Esophagus squamous epithelium (tissue), 5 donors: ENCODE results near the gene TNIP3. TPM values are rescaled to one million over a fixed set of nuclear protein-coding genes. Genes with fewer than 3 reads are reported as not detected.

ENCODE experiments used
- DNase-seq: peaks from one replicate; lab custom pipeline; 2025; lab: John Stamatoyannopoulos, UW
- H3K27ac ChIP-seq, 4 donors: fragments of 200-600 bp; sonication (generic); one replicate each; pipeline ENCODE4 v1.5.1; 2016 to 2019; ENCODE audit warnings: mild to moderate bottlenecking in 1 of 4
- H3K27me3 ChIP-seq, 4 donors: fragments of 200-600 bp; sonication (generic); 1 replicate in 3 of 4; 2 replicates in 1 of 4; pipeline versions ENCODE4 v1.5.1 to v1.6.0; 2017 to 2021; ENCODE audit warnings: antibody characterized with exemption in 1 of 4
- H3K36me3 ChIP-seq, 3 donors: fragments of 200-600 bp; sonication (generic); one replicate each; pipeline ENCODE4 v1.5.1; 2016 to 2019
- H3K4me1 ChIP-seq, 3 donors: fragments of 200-600 bp; sonication (generic); one replicate each; pipeline ENCODE4 v1.5.1; 2017 to 2019
- H3K4me3 ChIP-seq, 4 donors: fragments of 200-600 bp; sonication (generic); 1 replicate in 3 of 4; 2 replicates in 1 of 4; pipeline ENCODE4 v1.5.1; 2016 to 2019; ENCODE audit warnings: mild to moderate bottlenecking in 2 of 4, moderate library complexity in 1 of 4
- H3K9me3 ChIP-seq, 3 donors: fragments of 200-600 bp; sonication (generic); one replicate each; pipeline ENCODE4 v1.5.1; 2016 to 2019
- CTCF ChIP-seq, 6 experiments: fragments of 450-650 bp in 4 of 6; fragments of 200-600 bp in 2 of 6; sonication (generic) in 2 of 6; IDR thresholded peaks; one replicate each; pipeline ENCODE4 v1.5.1; 2016 to 2019; ENCODE audit warnings: antibody characterized with exemption in 6 of 6, mild to moderate bottlenecking in 4 of 6, moderate library complexity in 4 of 6
- POLR2A ChIP-seq, 4 donors: fragments of 450-650 bp; IDR thresholded peaks; one replicate each; pipeline ENCODE4 v1.6.1; 2017; ENCODE audit warnings: antibody characterized with exemption in 4 of 4, mild to moderate bottlenecking in 4 of 4, moderate library complexity in 3 of 4
- WGBS, 2 donors: methylation state at CpG; one replicate each; pipeline ENCODE4 v1.1.5; 2018; 5-methylcytosine and 5-hydroxymethylcytosine counted together
- intact Hi-C: fragments of 100-400 bp; cut with DNase I; formaldehyde crosslinking; loops from one replicate; pipeline ENCODE4 v1.15.0; 2022
- total RNA-seq, 4 donors: library from RNA; depleted of rRNA; stranded (reverse); fragments of >200 nt; gene quantifications; one replicate each; pipeline ENCODE4 v1.1.0, GENCODE V29; 2016
- donor health status: DM: yes; HTN: yes; CAD: no.

The TNIP3 gene
- total RNA-seq, 4 donors from 2014 or later = 0.15 to 6.5 (median 2.5) TPM

- H3K4me1 ChIP-seq = no peaks in the 10 kb centered on the region
- H3K4me3 ChIP-seq = no peak overlapping the region
- DNase-seq = no peak
- H3K9me3 ChIP-seq = no peaks in the 10 kb centered on the region
- TF ChIP-seq CTCF (IDR thresholded peaks at IDR 0.05) (peak in 3 of 6 experiments; percentile 21 to 50 (median 40)), POLR2A (IDR thresholded peaks at IDR 0.05) (no peak)
- intact Hi-C loops = no loop called here
- no peak overlapping the region for H3K27ac ChIP-seq
- H3K27me3 ChIP-seq = peaks cover 0 to 2% (median 0%) of the 10 kb centered on the region in 4 donors
- no peaks in the 10 kb centered on the region for H3K36me3 ChIP-seq
These were observed 51.6 kb downstream of the TNIP3 start for GRCh38 chr4:121112530-121112929.

- Histone ChIP-seq H3K36me3 (no peaks in the 10 kb centered on the region), H3K27ac (no peak overlapping the region), H3K27me3 (peaks cover 0 to 10% (median 0%) of the 10 kb centered on the region in 4 donors), H3K4me1 (no peaks in the 10 kb centered on the region), H3K9me3 (no peaks in the 10 kb centered on the region), H3K4me3 (no peak overlapping the region)
- intact Hi-C loops = no loop called here
- no peak for TF ChIP-seq POLR2A (IDR thresholded peaks at IDR 0.05)
- no peak for TF ChIP-seq CTCF (IDR thresholded peaks at IDR 0.05)
- DNase-seq = no peak
- 56 to 91% methylated on average over 2 of the region's 2 CpGs for WGBS, 2 donors
These were observed 55.6 kb downstream of the TNIP3 start for GRCh38 chr4:121108557-121108956.

- 87 to 93% methylated on average over 4 of the region's 4 CpGs for WGBS, 2 donors
- intact Hi-C loops = no loop called here
- H3K9me3 ChIP-seq = no peaks in the 10 kb centered on the region
These were observed 56.6 kb downstream of the TNIP3 start for GRCh38 chr4:121107507-121107906.

GRCh38 chr4:121100093-121100775, 63.9 kb downstream of the TNIP3 start:
- H3K4me1 ChIP-seq = no peaks in the 10 kb centered on the region

More at GRCh38 chr4:121107507-121107906, 56.6 kb downstream of the TNIP3 start:
- Histone ChIP-seq H3K27ac (no peak overlapping the region), H3K4me3 (no peak overlapping the region), H3K36me3 (no peaks in the 10 kb centered on the region), H3K4me1 (no peaks in the 10 kb centered on the region), H3K27me3 (peaks cover 0 to 10% (median 0%) of the 10 kb centered on the region in 4 donors)
- no peak for DNase-seq
- TF ChIP-seq CTCF (IDR thresholded peaks at IDR 0.05) (no peak), POLR2A (IDR thresholded peaks at IDR 0.05) (no peak)

GRCh38 chr4:121098266-121098665, 65.9 kb downstream of the TNIP3 start:
- TF ChIP-seq CTCF (IDR thresholded peaks at IDR 0.05) = no peak
- no peak for TF ChIP-seq POLR2A (IDR thresholded peaks at IDR 0.05)
- no peaks in the 10 kb centered on the region for H3K27me3 ChIP-seq
- DNase-seq = no peak
- intact Hi-C loops = loop anchor here (10.0 kb wide), 1 partner anchor 943 kb away; no protein-coding TSS in a partner anchor
- no peaks in the 10 kb centered on the region for H3K36me3 ChIP-seq
- H3K9me3 ChIP-seq = no peaks in the 10 kb centered on the region
- no peaks in the 10 kb centered on the region for H3K4me1 ChIP-seq
- WGBS, 2 donors = 73 to 75% methylated on average over 2 of the region's 2 CpGs
- no peak overlapping the region for H3K27ac ChIP-seq
- H3K4me3 ChIP-seq = no peak overlapping the region

More at GRCh38 chr4:121100093-121100775, 63.9 kb downstream of the TNIP3 start:
- Histone ChIP-seq H3K36me3 (no peaks in the 10 kb centered on the region), H3K27ac (no peak overlapping the region), H3K4me3 (no peak overlapping the region), H3K9me3 (no peaks in the 10 kb centered on the region), H3K27me3 (no peaks in the 10 kb centered on the region)
- WGBS, 2 donors = 73 to 79% methylated on average over 2 of the region's 2 CpGs
- TF ChIP-seq POLR2A (IDR thresholded peaks at IDR 0.05) = no peak
- no peak for DNase-seq
- intact Hi-C loops = no loop called here
